ENCODE measurements around the gene ACTN2. TPM values are rescaled to one million over a fixed set of nuclear protein-coding genes. Genes with fewer than 3 reads are reported as not detected.
A peak's percentile ranks its signal among the peaks of the same experiment; 100 is the strongest.

The ACTN2 gene
- 0.28 to 0.47 TPM in 2 of 3 replicates, not detected in the other for total RNA-seq
- long read RNA-seq, partial matches to known transcripts: 0 of 1 reads
- long read RNA-seq, other reads (novel, unspliced or antisense): 1 of 1 reads

DNA sequence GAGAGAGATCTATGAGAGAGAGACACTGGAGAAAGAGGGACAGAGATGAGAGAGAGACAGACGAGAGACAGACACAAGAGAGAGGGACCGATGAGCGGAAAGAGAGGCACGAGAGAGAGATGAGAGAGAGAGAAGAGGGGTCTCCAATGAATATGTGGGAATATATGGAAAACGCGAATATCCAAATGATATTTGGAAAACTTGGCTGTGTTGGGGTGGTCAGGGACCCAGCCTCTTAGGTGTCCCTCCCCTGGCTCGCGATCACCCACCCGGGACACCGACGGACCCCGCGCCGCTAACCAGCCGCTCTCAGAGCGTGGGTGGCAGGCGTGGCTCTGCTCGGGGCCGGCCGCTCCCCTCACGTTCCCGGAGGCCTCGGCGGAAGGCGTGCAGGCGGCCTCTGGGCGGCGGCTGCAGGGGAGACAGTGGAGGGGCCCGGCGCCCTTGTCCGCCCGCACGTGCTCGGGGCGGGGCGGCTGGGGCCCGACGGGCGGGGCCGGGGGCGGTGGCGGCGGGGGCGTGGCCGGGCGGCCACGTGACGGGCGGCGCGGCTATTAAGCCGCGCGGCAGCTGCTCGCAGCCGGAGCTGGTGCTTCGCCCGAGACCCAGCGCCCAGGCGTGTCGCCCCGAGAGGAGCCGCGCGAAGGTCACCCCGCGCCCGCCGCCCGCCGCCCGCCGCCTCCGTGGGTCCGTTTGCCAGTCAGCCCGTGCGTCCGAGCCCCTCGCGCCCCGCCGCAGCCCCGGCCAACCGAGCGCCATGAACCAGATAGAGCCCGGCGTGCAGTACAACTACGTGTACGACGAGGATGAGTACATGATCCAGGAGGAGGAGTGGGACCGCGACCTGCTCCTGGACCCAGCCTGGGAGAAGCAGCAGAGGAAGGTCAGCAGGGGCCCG, at the start of gene ACTN2:
Gene ACTN2 (plus strand): TSS at position 583 of the 898 bp plus-strand sequence. CDS start 175 bp downstream, at position 758.
- H3K4me1 Mint-ChIP-seq (ENCODE audit: low read depth): peaks cover 13% of the 10 kb centered on the region
- H3K27ac Mint-ChIP-seq (ENCODE audit: unreplicated experiment): no peak within 1 kb of the TSS
- no peaks in the 10 kb centered on the region for H3K36me3 Mint-ChIP-seq (ENCODE audit: low read depth)
- H3K9me3 Mint-ChIP-seq (ENCODE audit: low read depth): peaks cover 6% of the 10 kb centered on the region
- peaks cover 50% of the 10 kb centered on the region for H3K27me3 Mint-ChIP-seq (ENCODE audit: low read depth)
- TF ChIP-seq, protein P1, sequence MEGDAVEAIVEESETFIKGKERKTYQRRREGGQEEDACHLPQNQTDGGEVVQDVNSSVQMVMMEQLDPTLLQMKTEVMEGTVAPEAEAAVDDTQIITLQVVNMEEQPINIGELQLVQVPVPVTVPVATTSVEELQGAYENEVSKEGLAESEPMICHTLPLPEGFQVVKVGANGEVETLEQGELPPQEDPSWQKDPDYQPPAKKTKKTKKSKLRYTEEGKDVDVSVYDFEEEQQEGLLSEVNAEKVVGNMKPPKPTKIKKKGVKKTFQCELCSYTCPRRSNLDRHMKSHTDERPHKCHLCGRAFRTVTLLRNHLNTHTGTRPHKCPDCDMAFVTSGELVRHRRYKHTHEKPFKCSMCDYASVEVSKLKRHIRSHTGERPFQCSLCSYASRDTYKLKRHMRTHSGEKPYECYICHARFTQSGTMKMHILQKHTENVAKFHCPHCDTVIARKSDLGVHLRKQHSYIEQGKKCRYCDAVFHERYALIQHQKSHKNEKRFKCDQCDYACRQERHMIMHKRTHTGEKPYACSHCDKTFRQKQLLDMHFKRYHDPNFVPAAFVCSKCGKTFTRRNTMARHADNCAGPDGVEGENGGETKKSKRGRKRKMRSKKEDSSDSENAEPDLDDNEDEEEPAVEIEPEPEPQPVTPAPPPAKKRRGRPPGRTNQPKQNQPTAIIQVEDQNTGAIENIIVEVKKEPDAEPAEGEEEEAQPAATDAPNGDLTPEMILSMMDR (IDR thresholded peaks at IDR 0.05): no peak
- peak within 1 kb of the TSS; percentile 60 for H3K4me3 Mint-ChIP-seq (ENCODE audit: unreplicated experiment)
- no peak for DNase-seq (ENCODE audit: low spot score)

DNA sequence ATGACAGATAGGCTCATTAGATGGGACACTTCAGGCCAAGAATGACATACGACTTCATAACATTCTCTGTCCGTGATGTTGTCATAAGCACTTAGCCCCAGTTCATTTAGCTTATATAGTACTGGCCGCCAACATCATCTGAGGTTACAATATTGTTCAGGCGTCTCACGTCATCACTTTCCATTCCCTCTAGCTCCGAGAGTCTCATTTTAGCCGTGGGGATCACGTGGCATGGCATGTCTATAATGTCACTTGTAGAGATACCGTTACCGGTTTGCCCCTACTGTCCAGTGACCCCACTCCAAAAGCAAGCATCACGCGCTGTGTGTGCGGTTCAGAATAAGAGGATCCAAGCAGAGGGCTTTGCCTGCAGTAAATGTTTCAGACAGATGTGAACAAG, 47.4 kb upstream of the ACTN2 start:
- peaks cover 6% of the 10 kb centered on the region for H3K27me3 Mint-ChIP-seq (ENCODE audit: low read depth)
- no peak for DNase-seq (ENCODE audit: low spot score)
- no peak overlapping the region for H3K4me3 Mint-ChIP-seq (ENCODE audit: unreplicated experiment)
- no peaks in the 10 kb centered on the region for H3K4me1 Mint-ChIP-seq (ENCODE audit: low read depth)
- H3K9me3 Mint-ChIP-seq (ENCODE audit: low read depth): no peaks in the 10 kb centered on the region
- TF ChIP-seq, protein P1 (IDR thresholded peaks at IDR 0.05): no peak
- no peak overlapping the region for H3K27ac Mint-ChIP-seq (ENCODE audit: unreplicated experiment)
- no peaks in the 10 kb centered on the region for H3K36me3 Mint-ChIP-seq (ENCODE audit: low read depth)

DNA sequence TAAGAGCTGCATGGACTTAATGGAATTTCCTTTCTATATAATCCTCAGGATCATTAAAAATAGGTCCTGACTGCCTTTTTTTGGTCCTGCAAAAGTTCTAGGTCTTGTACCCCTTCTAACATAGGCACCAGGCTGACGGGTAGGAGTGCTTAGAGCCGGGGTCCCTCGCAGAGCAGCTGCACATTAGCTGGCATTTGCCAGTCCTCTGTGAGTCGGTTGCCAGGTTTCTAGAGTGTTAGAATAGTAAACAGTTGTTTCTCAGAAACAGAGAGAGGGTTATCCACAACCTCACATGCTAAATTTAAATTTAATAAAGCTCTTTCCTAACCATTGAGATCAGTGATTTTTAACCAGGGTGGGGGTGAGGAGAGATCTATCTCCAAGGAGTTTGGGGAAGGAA, 46.6 kb upstream of the ACTN2 start:
- Mint-ChIP-seq H3K4me1 (ENCODE audit: low read depth) (no peaks in the 10 kb centered on the region), H3K9me3 (ENCODE audit: low read depth) (no peaks in the 10 kb centered on the region), H3K4me3 (ENCODE audit: unreplicated experiment) (no peak overlapping the region), H3K27me3 (ENCODE audit: low read depth) (peaks cover 6% of the 10 kb centered on the region), H3K27ac (ENCODE audit: unreplicated experiment) (no peak overlapping the region), H3K36me3 (ENCODE audit: low read depth) (no peaks in the 10 kb centered on the region)
- DNase-seq (ENCODE audit: low spot score): no peak
- TF ChIP-seq, protein P1 (IDR thresholded peaks at IDR 0.05): no peak

DNA sequence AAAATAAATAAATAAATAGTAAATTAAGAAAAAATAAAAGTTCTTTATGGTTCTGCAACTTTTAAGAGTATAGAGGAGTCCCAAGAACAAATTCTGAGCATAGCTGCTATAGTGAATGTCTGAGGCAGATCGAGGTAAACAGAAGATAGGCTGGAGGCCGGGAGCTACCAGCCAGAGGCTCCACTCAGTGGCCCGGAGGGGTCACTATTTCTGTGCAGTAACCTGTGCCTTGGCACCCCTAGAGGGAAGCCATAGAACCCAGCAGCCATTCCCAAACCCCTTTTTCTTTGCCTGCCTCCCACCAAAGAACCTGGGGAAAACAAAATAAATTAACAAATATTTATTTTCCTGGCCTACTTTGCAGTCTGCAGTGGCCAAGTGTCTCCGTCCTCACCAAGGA, 43.5 kb upstream of the ACTN2 start:
- Mint-ChIP-seq H3K9me3 (ENCODE audit: low read depth) (no peaks in the 10 kb centered on the region), H3K36me3 (ENCODE audit: low read depth) (no peaks in the 10 kb centered on the region), H3K4me3 (ENCODE audit: unreplicated experiment) (no peak overlapping the region), H3K27ac (ENCODE audit: unreplicated experiment) (no peak overlapping the region), H3K4me1 (ENCODE audit: low read depth) (no peaks in the 10 kb centered on the region), H3K27me3 (ENCODE audit: low read depth) (peaks cover 2% of the 10 kb centered on the region)
- DNase-seq (ENCODE audit: low spot score): no peak
- TF ChIP-seq, protein P1 (IDR thresholded peaks at IDR 0.05): no peak

DNA sequence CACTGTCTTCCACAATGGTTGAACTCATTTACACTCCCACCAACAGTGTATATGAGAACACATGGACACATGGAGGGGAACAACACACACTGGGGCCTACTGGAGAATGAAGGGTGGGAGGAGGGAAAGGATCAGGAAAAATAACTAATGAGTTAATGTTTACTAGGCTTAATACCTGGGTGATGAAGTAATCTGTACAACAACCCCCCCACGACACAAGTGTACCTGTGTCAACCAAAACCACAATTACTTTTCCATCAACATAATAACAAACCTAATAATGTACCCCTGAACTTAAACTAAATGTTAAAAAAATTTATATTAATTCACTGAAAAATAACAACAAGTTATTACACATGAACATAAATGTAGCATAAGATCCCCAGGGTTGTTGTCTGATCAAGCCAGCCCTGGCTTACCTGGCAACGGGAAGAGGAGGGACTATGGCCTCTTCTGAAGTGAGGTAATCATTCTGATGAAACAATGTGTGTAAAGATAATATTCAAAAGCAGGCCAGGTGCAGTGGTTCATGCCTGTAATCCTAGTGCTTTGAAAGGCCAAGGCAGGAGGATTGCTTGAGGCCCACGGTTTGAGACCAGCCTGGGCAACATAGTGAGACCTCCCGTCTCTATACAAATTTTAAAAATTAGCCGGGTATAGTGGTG, 41.2 kb upstream of the ACTN2 start:
- H3K27me3 Mint-ChIP-seq (ENCODE audit: low read depth): peaks cover 3% of the 10 kb centered on the region
- TF ChIP-seq, protein P1 (IDR thresholded peaks at IDR 0.05): no peak
- no peak overlapping the region for H3K27ac Mint-ChIP-seq (ENCODE audit: unreplicated experiment)
- H3K9me3 Mint-ChIP-seq (ENCODE audit: low read depth): no peaks in the 10 kb centered on the region
- H3K36me3 Mint-ChIP-seq (ENCODE audit: low read depth): no peaks in the 10 kb centered on the region
- no peak overlapping the region for H3K4me3 Mint-ChIP-seq (ENCODE audit: unreplicated experiment)
- no peak for DNase-seq (ENCODE audit: low spot score)
- no peaks in the 10 kb centered on the region for H3K4me1 Mint-ChIP-seq (ENCODE audit: low read depth)
